ENCODE data around the gene CD7.
"Not testable (repeated sequence)": the region's sequence is repeated elsewhere in the genome, so short reads cannot be mapped to it uniquely, and the experiment has no call there.

CD7 gene

GRCh38 chr17:82348434-82348833 is 31.0 kb upstream of the CD7 start (continued):
- TF ChIP-seq ZNF70 (CRISPR knock-in tag; IDR thresholded peaks at IDR 0.05) (no peak), ISL1 (CRISPR knock-in tag; IDR thresholded peaks at IDR 0.05) (no peak), OSR1 (CRISPR knock-in tag; IDR thresholded peaks at IDR 0.05) (no peak), ZFP3 (CRISPR knock-in tag; IDR thresholded peaks at IDR 0.05) (no peak), BACH2 (CRISPR knock-in tag; IDR thresholded peaks at IDR 0.05; ENCODE audit: borderline replicate concordance) (no peak)

- not testable (repeated sequence) for ATAC-seq
Observed at GRCh38 chr17:82347994-82348393, 30.6 kb upstream of the CD7 start.

- TF ChIP-seq ZFP30 (CRISPR knock-in tag; IDR thresholded peaks at IDR 0.05) (no peak), BACH2 (CRISPR knock-in tag; IDR thresholded peaks at IDR 0.05; ENCODE audit: borderline replicate concordance) (no peak)
- ATAC-seq, result no peak
Observed at GRCh38 chr17:82346342-82347300, 29.2 kb upstream of the CD7 start.

- no peak for ATAC-seq
- TF ChIP-seq ZFP3 (CRISPR knock-in tag; IDR thresholded peaks at IDR 0.05) (no peak), ZC3H10 (CRISPR knock-in tag; IDR thresholded peaks at IDR 0.05) (no peak), RARB (CRISPR knock-in tag; IDR thresholded peaks at IDR 0.05) (no peak), CREB5 (CRISPR knock-in tag; IDR thresholded peaks at IDR 0.05; ENCODE audit: low read depth) (no peak), CSDC2 (CRISPR knock-in tag; IDR thresholded peaks at IDR 0.05) (no peak), BACH2 (CRISPR knock-in tag; IDR thresholded peaks at IDR 0.05; ENCODE audit: borderline replicate concordance) (no peak), ZNF565 (CRISPR knock-in tag; conservative IDR thresholded peaks at IDR 0.05; ENCODE audit: low read depth) (no peak), CSRNP3 (CRISPR knock-in tag; IDR thresholded peaks at IDR 0.05) (no peak), ZNF70 (CRISPR knock-in tag; IDR thresholded peaks at IDR 0.05) (no peak), ARNTL (CRISPR knock-in tag; IDR thresholded peaks at IDR 0.05; ENCODE audit: borderline replicate concordance, low read depth) (no peak), PPARA (CRISPR knock-in tag; IDR thresholded peaks at IDR 0.05; ENCODE audit: borderline replicate concordance) (no peak), OSR1 (CRISPR knock-in tag; IDR thresholded peaks at IDR 0.05) (no peak), TSHZ2 (CRISPR knock-in tag; IDR thresholded peaks at IDR 0.05) (no peak), ISL1 (CRISPR knock-in tag; IDR thresholded peaks at IDR 0.05) (no peak), TCF4 (CRISPR knock-in tag; IDR thresholded peaks at IDR 0.05; ENCODE audit: borderline replicate concordance) (no peak)
Observed at GRCh38 chr17:82345151-82345976, 28.0 kb upstream of the CD7 start.

- TF ChIP-seq PATZ1 (CRISPR knock-in tag; IDR thresholded peaks at IDR 0.05; ENCODE audit: borderline replicate concordance) (no peak), CSRNP3 (CRISPR knock-in tag; IDR thresholded peaks at IDR 0.05) (no peak), TCF4 (CRISPR knock-in tag; IDR thresholded peaks at IDR 0.05; ENCODE audit: borderline replicate concordance) (no peak), ESRRG (CRISPR knock-in tag; IDR thresholded peaks at IDR 0.05) (no peak), OSR1 (CRISPR knock-in tag; IDR thresholded peaks at IDR 0.05) (no peak), ZFP30 (CRISPR knock-in tag; IDR thresholded peaks at IDR 0.05) (no peak), ZNF565 (CRISPR knock-in tag; conservative IDR thresholded peaks at IDR 0.05; ENCODE audit: low read depth) (no peak), ZC3H10 (CRISPR knock-in tag; IDR thresholded peaks at IDR 0.05) (no peak), ISL1 (CRISPR knock-in tag; IDR thresholded peaks at IDR 0.05) (no peak), CSDC2 (CRISPR knock-in tag; IDR thresholded peaks at IDR 0.05) (no peak)
- no peak for ATAC-seq
Observed at GRCh38 chr17:82344175-82344907, 26.9 kb upstream of the CD7 start.
